CD4-positive, alpha-beta T cell treated with Interleukin-4 for 1 hour (primary cell): ENCODE data around the gene TP53.
"Not testable (repeated sequence)": the region's sequence is repeated elsewhere in the genome, so short reads cannot be mapped to it uniquely, and the experiment has no call there.

Experiments used
- DNase-seq, 2 donors: peaks; one replicate each; pipeline ENCODE4 v3.0.0-alpha.2; 2020 to 2022

Gene TP53

GRCh38 chr17:7629939-7630571 lies 57.2 kb downstream of the TP53 start, which contains the start of gene SHBG:
Gene SHBG, plus strand, starts transcription at chr17:7630135. Its CDS starts 38 bp downstream, at chr17:7630173.
- no peak for DNase-seq

DNA sequence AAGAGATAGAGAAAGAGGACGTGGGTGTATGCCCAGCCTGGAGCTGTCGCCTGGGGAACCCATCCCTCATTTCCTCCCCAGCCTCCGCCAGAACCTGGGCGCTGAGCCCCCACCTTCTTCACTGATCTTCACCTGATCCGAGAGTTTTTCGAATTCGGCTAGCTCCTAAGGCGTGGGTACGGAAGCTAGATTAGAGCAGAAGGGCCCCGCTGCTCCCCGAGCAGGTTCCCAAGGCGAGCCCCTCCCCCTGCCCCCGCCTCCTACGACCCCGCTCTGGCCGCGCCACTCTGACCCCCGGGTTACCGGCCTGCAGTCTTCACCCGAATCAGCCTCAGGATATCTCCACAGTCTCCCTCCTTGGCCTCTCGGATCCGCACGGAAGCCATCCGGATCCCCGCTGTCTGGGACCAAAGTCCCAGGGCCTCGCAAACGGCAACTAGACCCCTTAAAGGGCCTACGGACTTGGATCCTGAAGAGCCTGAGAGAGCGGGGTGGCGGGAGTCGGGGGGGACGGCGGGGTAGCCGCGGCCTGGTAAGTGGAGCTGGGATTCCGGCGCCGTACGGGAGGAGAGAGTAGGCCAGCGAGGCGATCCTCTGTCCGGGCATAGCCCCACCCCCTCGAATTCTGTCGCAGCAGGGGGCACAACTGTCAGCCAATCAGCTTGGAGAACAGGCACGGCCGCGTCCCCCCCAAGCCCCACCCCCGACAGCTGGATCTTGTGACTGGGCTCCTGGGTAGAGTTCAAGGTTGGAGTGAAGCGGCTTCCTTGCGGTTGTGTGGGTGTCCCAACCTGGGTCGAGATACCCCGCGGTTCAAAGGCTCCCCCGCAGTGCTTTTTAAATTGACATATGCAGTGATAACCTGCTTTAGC lies 59.8 kb downstream of the TP53 start, which contains the start of gene SAT2:
TSS of gene SAT2 (minus strand) at position 572 of the 872 bp plus-strand sequence. CDS start at position 386, 186 bp downstream.
- peak; percentile 91 to 92 for DNase-seq

DNA sequence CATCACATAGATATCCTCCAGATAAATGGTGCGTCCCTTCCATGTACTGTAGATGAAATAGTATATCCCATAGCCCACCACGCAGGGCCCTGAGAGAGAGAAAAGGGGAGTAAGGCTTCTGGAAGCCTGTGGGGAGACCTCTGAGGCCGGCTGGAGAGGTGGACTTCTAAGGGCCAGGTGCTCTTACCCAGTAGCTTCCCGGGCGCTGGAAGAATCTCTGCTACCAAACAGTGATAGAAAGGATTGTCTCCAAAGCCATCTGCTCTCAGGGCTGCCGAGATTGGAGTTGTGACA lies 60.4 kb downstream of the TP53 start:
- DNase-seq, result no peak

GRCh38 chr17:7626307-7626706 lies 61.0 kb downstream of the TP53 start:
- DNase-seq, result peak in 1 of 2 donors; percentile 38

DNA sequence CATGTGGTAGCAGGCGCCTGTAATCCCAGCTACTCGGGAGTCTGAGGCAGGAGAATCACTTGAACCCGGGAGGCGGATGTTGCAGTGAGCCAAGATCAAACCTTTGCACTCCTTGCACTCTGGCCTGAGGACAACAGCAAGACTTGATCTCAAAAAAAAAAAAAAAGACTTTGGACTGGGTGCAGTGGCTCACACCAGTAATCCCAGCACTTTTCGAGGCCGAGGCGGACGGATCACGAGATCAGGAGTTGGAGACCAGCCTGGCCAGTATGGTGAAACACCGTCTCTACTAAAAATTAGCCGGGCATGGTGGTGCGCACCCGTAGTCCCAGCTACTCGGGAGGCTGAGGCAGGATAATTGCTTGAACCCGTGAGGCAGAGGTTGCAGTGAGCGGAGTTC lies 61.5 kb downstream of the TP53 start:
- DNase-seq, result not testable (repeated sequence)

GRCh38 chr17:7623661-7624060 lies 63.6 kb downstream of the TP53 start:
- DNase-seq, result no peak

- no peak for DNase-seq
Measured at GRCh38 chr17:7620835-7621234, 66.5 kb downstream of the TP53 start.

GRCh38 chr17:7618608-7619007 lies 68.7 kb downstream of the TP53 start:
- DNase-seq, result no peak
